ENCODE data around the gene GABRR2. TPM values are rescaled to one million over a fixed set of nuclear protein-coding genes. Genes with fewer than 3 reads are reported as not detected.

GABRR2 gene
- total RNA-seq, 1 donor from 2014 or later: 0.88 TPM

- no peak overlapping the region for H3K27ac Mint-ChIP-seq
- H3K4me3 Mint-ChIP-seq: no peak overlapping the region
- H3K4me1 Mint-ChIP-seq (ENCODE audit: low read depth): no peaks in the 10 kb centered on the region
- no peaks in the 10 kb centered on the region for H3K36me3 Mint-ChIP-seq (ENCODE audit: low read depth)
- intact Hi-C loops (cut with micrococcal nuclease): no loop called here
- no peak for DNase-seq (ENCODE audit: low spot score)
- no peaks in the 10 kb centered on the region for H3K9me3 Mint-ChIP-seq
- H3K27me3 Mint-ChIP-seq (ENCODE audit: insufficient read depth): peaks cover 6% of the 10 kb centered on the region
Observed at GRCh38 chr6:89260832-89261231, 54.3 kb downstream of the GABRR2 start.

GRCh38 chr6:89260310-89260709 lies 54.8 kb downstream of the GABRR2 start:
- Mint-ChIP-seq H3K27ac (no peak overlapping the region), H3K4me1 (ENCODE audit: low read depth) (no peaks in the 10 kb centered on the region), H3K9me3 (no peaks in the 10 kb centered on the region), H3K36me3 (ENCODE audit: low read depth) (no peaks in the 10 kb centered on the region), H3K27me3 (ENCODE audit: insufficient read depth) (peaks cover 2% of the 10 kb centered on the region), H3K4me3 (no peak overlapping the region)
- DNase-seq (ENCODE audit: low spot score): no peak
- intact Hi-C loops (cut with micrococcal nuclease): no loop called here

DNA sequence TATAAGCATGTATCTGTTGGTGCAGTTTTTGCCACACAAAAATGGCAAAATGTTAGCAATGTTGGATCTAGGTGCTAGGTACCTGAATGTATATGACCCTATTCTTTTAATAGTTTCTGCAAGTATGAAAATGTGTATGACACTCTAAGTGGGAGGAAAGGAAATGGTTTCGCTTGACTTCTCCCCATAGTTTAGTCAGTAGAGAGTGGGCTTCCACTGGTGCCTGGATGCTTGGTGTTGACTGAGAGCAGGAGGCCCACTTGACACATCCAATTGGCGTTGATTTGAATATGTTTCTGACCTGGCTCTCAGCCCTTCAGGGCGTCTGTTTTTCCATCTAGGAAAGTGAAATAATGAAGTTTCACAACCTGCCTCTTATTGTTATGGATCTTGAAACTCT lies 56.2 kb downstream of the GABRR2 start:
- H3K36me3 Mint-ChIP-seq (ENCODE audit: low read depth): no peaks in the 10 kb centered on the region
- no peak for DNase-seq (ENCODE audit: low spot score)
- H3K27me3 Mint-ChIP-seq (ENCODE audit: insufficient read depth): peaks cover 4% of the 10 kb centered on the region
- intact Hi-C loops (cut with micrococcal nuclease): no loop called here
- H3K4me3 Mint-ChIP-seq: no peak overlapping the region
- H3K4me1 Mint-ChIP-seq (ENCODE audit: low read depth): no peaks in the 10 kb centered on the region
- H3K27ac Mint-ChIP-seq: no peak overlapping the region
- H3K9me3 Mint-ChIP-seq: no peaks in the 10 kb centered on the region

- no peak overlapping the region for H3K4me3 Mint-ChIP-seq
- H3K4me1 Mint-ChIP-seq (ENCODE audit: low read depth): no peaks in the 10 kb centered on the region
- peaks cover 4% of the 10 kb centered on the region for H3K27me3 Mint-ChIP-seq (ENCODE audit: insufficient read depth)
- H3K9me3 Mint-ChIP-seq: no peaks in the 10 kb centered on the region
- H3K27ac Mint-ChIP-seq: no peak overlapping the region
- no peaks in the 10 kb centered on the region for H3K36me3 Mint-ChIP-seq (ENCODE audit: low read depth)
- no peak for DNase-seq (ENCODE audit: low spot score)
- intact Hi-C loops (cut with micrococcal nuclease): no loop called here
Observed at GRCh38 chr6:89257781-89258180, 57.3 kb downstream of the GABRR2 start.

DNA sequence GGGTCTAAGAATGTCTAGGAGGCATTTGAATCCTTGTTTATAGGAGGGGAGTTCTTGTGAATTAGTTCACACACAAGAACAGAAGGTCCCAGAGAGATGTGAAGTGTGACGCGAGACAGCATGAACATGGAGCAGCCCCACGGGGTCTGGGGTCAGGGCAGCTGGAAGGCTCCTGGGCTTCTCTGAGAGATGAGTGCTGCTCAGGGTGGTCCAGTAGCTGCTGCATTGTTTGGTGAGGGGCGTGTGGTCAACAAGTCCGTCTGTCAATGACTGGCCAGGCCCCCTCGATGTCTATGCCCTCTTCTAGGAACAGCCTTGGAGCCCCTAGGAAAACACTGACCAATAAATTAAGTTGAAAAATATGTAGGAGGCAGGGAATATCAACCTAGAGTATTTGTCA lies 57.8 kb downstream of the GABRR2 start:
- intact Hi-C loops (cut with micrococcal nuclease): no loop called here
- no peaks in the 10 kb centered on the region for H3K9me3 Mint-ChIP-seq

GRCh38 chr6:89255417-89255816 lies 59.7 kb downstream of the GABRR2 start:
- Mint-ChIP-seq H3K9me3 (no peaks in the 10 kb centered on the region), H3K27me3 (ENCODE audit: insufficient read depth) (peaks cover 4% of the 10 kb centered on the region), H3K4me3 (no peak overlapping the region), H3K36me3 (ENCODE audit: low read depth) (no peaks in the 10 kb centered on the region), H3K27ac (no peak overlapping the region), H3K4me1 (ENCODE audit: low read depth) (no peaks in the 10 kb centered on the region)
- intact Hi-C loops (cut with micrococcal nuclease): no loop called here
- no peak for DNase-seq (ENCODE audit: low spot score)

More for the DNA sequence above, 57.8 kb downstream of the GABRR2 start:
- Mint-ChIP-seq H3K4me1 (ENCODE audit: low read depth) (no peaks in the 10 kb centered on the region), H3K27ac (no peak overlapping the region), H3K36me3 (ENCODE audit: low read depth) (no peaks in the 10 kb centered on the region), H3K27me3 (ENCODE audit: insufficient read depth) (peaks cover 4% of the 10 kb centered on the region), H3K4me3 (no peak overlapping the region)
- DNase-seq (ENCODE audit: low spot score): no peak

- H3K36me3 Mint-ChIP-seq (ENCODE audit: low read depth): no peaks in the 10 kb centered on the region
- no peaks in the 10 kb centered on the region for H3K9me3 Mint-ChIP-seq
Observed at GRCh38 chr6:89254569-89254968, 60.5 kb downstream of the GABRR2 start.

DNA sequence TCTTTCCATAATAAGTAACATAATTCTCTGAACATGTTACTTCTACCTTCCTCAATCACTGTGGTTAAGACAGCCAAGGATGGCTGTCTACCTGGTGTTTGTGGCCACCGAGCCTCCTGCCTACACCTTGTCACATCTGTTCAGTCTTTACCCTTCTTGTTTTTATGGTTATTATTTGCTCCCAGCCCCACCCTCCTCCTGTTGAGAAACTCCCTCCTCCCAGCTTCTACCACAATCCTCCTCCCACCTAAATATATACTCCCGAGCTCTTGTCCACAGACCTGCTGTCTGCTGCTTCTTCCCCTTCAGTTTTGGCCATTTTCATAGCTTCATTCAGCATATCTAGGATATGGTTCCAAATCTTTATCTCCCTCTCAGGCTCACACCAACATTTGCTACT lies 62.2 kb downstream of the GABRR2 start:
- no peaks in the 10 kb centered on the region for H3K36me3 Mint-ChIP-seq (ENCODE audit: low read depth)
- no peak for DNase-seq (ENCODE audit: low spot score)
- H3K9me3 Mint-ChIP-seq: no peaks in the 10 kb centered on the region
- H3K27ac Mint-ChIP-seq: no peak overlapping the region
- H3K27me3 Mint-ChIP-seq (ENCODE audit: insufficient read depth): peaks cover 4% of the 10 kb centered on the region
- intact Hi-C loops (cut with micrococcal nuclease): no loop called here
- H3K4me3 Mint-ChIP-seq: no peak overlapping the region
- no peaks in the 10 kb centered on the region for H3K4me1 Mint-ChIP-seq (ENCODE audit: low read depth)

More at GRCh38 chr6:89254569-89254968, 60.5 kb downstream of the GABRR2 start:
- DNase-seq (ENCODE audit: low spot score): no peak
- intact Hi-C loops (cut with micrococcal nuclease): no loop called here
- no peak overlapping the region for H3K27ac Mint-ChIP-seq
- H3K27me3 Mint-ChIP-seq (ENCODE audit: insufficient read depth): peaks cover 4% of the 10 kb centered on the region
- no peak overlapping the region for H3K4me3 Mint-ChIP-seq
- no peaks in the 10 kb centered on the region for H3K4me1 Mint-ChIP-seq (ENCODE audit: low read depth)

DNA sequence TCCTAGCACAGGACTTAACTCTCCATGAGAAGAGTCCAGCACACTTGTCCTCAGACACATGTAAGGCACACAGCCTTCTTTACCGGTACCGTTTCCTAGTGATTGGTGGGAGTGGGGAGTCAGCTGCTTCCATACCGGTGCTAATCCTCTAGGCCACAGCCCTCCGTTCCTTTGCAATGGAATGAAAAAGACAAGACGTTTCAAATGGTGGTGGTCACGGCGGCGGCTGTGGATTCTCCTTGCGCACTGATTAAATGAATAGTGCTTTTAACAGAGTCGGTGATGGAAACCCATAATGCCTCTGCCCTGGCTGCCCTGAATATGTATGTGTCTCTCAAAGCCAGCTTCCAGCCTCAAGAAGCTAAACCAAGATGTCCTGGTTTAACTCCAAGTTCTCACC lies 63.1 kb downstream of the GABRR2 start:
- H3K4me1 Mint-ChIP-seq (ENCODE audit: low read depth): no peaks in the 10 kb centered on the region
- H3K36me3 Mint-ChIP-seq (ENCODE audit: low read depth): no peaks in the 10 kb centered on the region
- H3K27me3 Mint-ChIP-seq (ENCODE audit: insufficient read depth): peaks cover 5% of the 10 kb centered on the region
- H3K4me3 Mint-ChIP-seq: no peak overlapping the region
- no peaks in the 10 kb centered on the region for H3K9me3 Mint-ChIP-seq
- H3K27ac Mint-ChIP-seq: no peak overlapping the region
- no peak for DNase-seq (ENCODE audit: low spot score)
- intact Hi-C loops (cut with micrococcal nuclease): no loop called here

DNA sequence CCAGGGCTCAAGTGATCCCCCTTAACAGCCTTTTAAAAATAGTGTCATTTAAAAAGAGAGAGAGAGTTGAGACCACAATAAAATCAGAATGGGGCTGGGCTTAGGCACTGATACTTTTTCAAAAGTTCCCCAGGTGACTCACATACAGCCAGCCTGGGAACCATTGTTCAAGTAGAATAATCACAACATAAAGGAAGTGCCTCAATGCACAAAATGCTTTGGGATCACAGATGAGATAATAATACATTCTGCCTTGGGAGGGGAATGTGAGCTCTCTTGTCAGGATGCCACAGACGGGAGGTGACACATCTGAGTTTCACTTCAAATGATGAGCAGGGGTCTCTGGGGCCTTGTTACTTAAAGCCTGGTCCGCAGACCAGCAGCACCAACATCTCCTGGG lies 63.9 kb downstream of the GABRR2 start:
- H3K27ac Mint-ChIP-seq: no peak overlapping the region
- intact Hi-C loops (cut with micrococcal nuclease): no loop called here
- no peaks in the 10 kb centered on the region for H3K4me1 Mint-ChIP-seq (ENCODE audit: low read depth)

DNA sequence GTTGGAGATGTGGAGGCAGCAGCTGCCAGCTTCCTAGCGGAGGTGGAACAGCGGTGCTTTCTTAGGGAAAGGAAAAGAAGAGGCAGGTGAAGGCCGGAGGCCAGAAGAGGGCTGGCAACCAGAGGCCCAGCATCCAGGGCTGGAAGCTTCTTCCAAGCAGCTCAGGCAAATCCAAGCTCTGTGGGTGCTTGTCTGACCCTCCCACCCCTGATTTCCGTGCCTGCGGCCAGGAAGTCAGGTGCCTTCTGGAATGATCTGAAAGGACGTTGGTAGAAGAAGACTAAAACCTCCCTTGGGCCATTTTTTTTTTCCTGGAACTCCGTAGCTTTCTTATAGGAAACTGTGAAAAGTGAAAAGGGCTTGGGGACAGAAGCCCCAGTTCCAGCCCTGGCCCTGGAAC lies 64.9 kb downstream of the GABRR2 start:
- H3K9me3 Mint-ChIP-seq: no peaks in the 10 kb centered on the region
- H3K27me3 Mint-ChIP-seq (ENCODE audit: insufficient read depth): peaks cover 11% of the 10 kb centered on the region
- no peak overlapping the region for H3K27ac Mint-ChIP-seq
- DNase-seq (ENCODE audit: low spot score): no peak
- no peaks in the 10 kb centered on the region for H3K36me3 Mint-ChIP-seq (ENCODE audit: low read depth)
- intact Hi-C loops (cut with micrococcal nuclease): no loop called here
- H3K4me3 Mint-ChIP-seq: no peak overlapping the region
- no peaks in the 10 kb centered on the region for H3K4me1 Mint-ChIP-seq (ENCODE audit: low read depth)

More for the DNA sequence above, 63.9 kb downstream of the GABRR2 start:
- DNase-seq (ENCODE audit: low spot score): no peak
- Mint-ChIP-seq H3K9me3 (no peaks in the 10 kb centered on the region), H3K27me3 (ENCODE audit: insufficient read depth) (peaks cover 9% of the 10 kb centered on the region), H3K36me3 (ENCODE audit: low read depth) (no peaks in the 10 kb centered on the region), H3K4me3 (no peak overlapping the region)

GRCh38 chr6:89244241-89244985 lies 70.7 kb downstream of the GABRR2 start:
- H3K36me3 Mint-ChIP-seq (ENCODE audit: low read depth): no peaks in the 10 kb centered on the region
- no peak for DNase-seq (ENCODE audit: low spot score)
- intact Hi-C loops (cut with micrococcal nuclease): no loop called here
- no peak overlapping the region for H3K27ac Mint-ChIP-seq
- H3K9me3 Mint-ChIP-seq: no peaks in the 10 kb centered on the region
- peaks cover 16% of the 10 kb centered on the region for H3K27me3 Mint-ChIP-seq (ENCODE audit: insufficient read depth)
- H3K4me3 Mint-ChIP-seq: no peak overlapping the region
- H3K4me1 Mint-ChIP-seq (ENCODE audit: low read depth): peaks cover 12% of the 10 kb centered on the region

DNA sequence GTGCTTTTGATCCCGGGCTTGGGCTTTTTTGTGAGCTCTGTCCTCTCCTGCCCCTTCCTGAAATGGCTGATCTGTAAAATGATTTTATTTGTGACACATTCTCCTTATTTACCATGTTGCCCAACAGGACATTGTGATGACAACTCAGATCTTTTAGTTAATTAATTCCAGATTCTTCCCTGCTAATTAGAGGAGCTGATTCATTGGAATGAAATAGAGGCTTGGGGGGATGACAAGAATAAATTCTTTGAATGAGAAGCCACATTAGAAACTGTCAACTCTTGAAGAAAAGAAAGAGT lies 71.8 kb downstream of the GABRR2 start:
- peaks cover 16% of the 10 kb centered on the region for H3K4me1 Mint-ChIP-seq (ENCODE audit: low read depth)
- H3K36me3 Mint-ChIP-seq (ENCODE audit: low read depth): no peaks in the 10 kb centered on the region
- peaks cover 14% of the 10 kb centered on the region for H3K27me3 Mint-ChIP-seq (ENCODE audit: insufficient read depth)
- no peak overlapping the region for H3K27ac Mint-ChIP-seq
- no peak for DNase-seq (ENCODE audit: low spot score)
- H3K9me3 Mint-ChIP-seq: no peaks in the 10 kb centered on the region
- intact Hi-C loops (cut with micrococcal nuclease): no loop called here
- H3K4me3 Mint-ChIP-seq: no peak overlapping the region
